ENCODE measurements around the gene GALT. TPM values are rescaled to one million over a fixed set of nuclear protein-coding genes. Genes with fewer than 3 reads are reported as not detected.

Gene GALT
- total RNA-seq, 4 donors from 2014 or later = 10.3 to 28.4 (median 14.1) TPM

GRCh38 chr9:34611251-34611810 is 35.1 kb upstream of the GALT start:
- H3K27ac ChIP-seq = peak overlapping the region; percentile 91 to 96 (median 94)
- H3K36me3 ChIP-seq = peaks cover 0 to 31% (median 0%) of the 10 kb centered on the region in 3 donors
- 56 to 67% methylated on average over 3 to 4 of the region's 10 CpGs for WGBS, 2 donors
- H3K4me3 ChIP-seq = peak overlapping the region; percentile 64 to 91 (median 79)
- H3K4me1 ChIP-seq = peaks cover 10 to 30% (median 23%) of the 10 kb centered on the region in 3 donors
- no peak for TF ChIP-seq POLR2A (IDR thresholded peaks at IDR 0.05)
- TF ChIP-seq, protein P1, sequence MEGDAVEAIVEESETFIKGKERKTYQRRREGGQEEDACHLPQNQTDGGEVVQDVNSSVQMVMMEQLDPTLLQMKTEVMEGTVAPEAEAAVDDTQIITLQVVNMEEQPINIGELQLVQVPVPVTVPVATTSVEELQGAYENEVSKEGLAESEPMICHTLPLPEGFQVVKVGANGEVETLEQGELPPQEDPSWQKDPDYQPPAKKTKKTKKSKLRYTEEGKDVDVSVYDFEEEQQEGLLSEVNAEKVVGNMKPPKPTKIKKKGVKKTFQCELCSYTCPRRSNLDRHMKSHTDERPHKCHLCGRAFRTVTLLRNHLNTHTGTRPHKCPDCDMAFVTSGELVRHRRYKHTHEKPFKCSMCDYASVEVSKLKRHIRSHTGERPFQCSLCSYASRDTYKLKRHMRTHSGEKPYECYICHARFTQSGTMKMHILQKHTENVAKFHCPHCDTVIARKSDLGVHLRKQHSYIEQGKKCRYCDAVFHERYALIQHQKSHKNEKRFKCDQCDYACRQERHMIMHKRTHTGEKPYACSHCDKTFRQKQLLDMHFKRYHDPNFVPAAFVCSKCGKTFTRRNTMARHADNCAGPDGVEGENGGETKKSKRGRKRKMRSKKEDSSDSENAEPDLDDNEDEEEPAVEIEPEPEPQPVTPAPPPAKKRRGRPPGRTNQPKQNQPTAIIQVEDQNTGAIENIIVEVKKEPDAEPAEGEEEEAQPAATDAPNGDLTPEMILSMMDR (IDR thresholded peaks at IDR 0.05) = no peak
- H3K9me3 ChIP-seq = no peaks in the 10 kb centered on the region
- no peaks in the 10 kb centered on the region for H3K27me3 ChIP-seq
- no peak for DNase-seq
- intact Hi-C loops (cut with DNase I) = no loop called here

GRCh38 chr9:34611811-34612787 is 34.4 kb upstream of the GALT start, which contains the start of gene RPP25L:
TSS of gene RPP25L (minus strand) at chr9:34612097. CDS start at chr9:34611296, 801 bp downstream.
- 1 to 2% methylated on average over 6 to 7 of the region's 77 CpGs for WGBS, 2 donors
- peak; percentile 55 for DNase-seq
- Histone ChIP-seq H3K4me3 (peak within 1 kb of the TSS; percentile 64 to 91 (median 79)), H3K36me3 (peaks cover 0 to 39% (median 3%) of the 10 kb centered on the region in 3 donors), H3K27ac (peak within 1 kb of the TSS; percentile 91 to 96 (median 94)), H3K9me3 (no peaks in the 10 kb centered on the region), H3K4me1 (peaks cover 10 to 30% (median 23%) of the 10 kb centered on the region in 3 donors), H3K27me3 (no peaks in the 10 kb centered on the region)
- TF ChIP-seq, protein P1 (IDR thresholded peaks at IDR 0.05) = no peak
- peak in 3 of 4 donors; percentile 26 to 89 (median 78) for TF ChIP-seq POLR2A (IDR thresholded peaks at IDR 0.05)
- intact Hi-C loops (cut with DNase I) = no loop called here

- DNase-seq = no peak
- no peak for TF ChIP-seq POLR2A (IDR thresholded peaks at IDR 0.05)
- TF ChIP-seq, protein P1 (IDR thresholded peaks at IDR 0.05) = peak; percentile 75 to 91 (median 82)
- intact Hi-C loops (cut with DNase I) = no loop called here
- WGBS, 2 donors = 1% methylated on average over 15 of the region's 15 CpGs
- H3K27me3 ChIP-seq = no peaks in the 10 kb centered on the region
- peaks cover 10 to 30% (median 23%) of the 10 kb centered on the region in 3 donors for H3K4me1 ChIP-seq
- peak overlapping the region; percentile 91 to 96 (median 94) for H3K27ac ChIP-seq
- no peaks in the 10 kb centered on the region for H3K9me3 ChIP-seq
- H3K4me3 ChIP-seq = peak overlapping the region; percentile 64 to 91 (median 79)
- peaks cover 0 to 47% (median 3%) of the 10 kb centered on the region in 3 donors for H3K36me3 ChIP-seq
These were observed 33.6 kb upstream of the GALT start for GRCh38 chr9:34612788-34613390.

GRCh38 chr9:34615132-34615531 is 31.3 kb upstream of the GALT start:
- Histone ChIP-seq H3K4me1 (peaks cover 21 to 41% (median 30%) of the 10 kb centered on the region in 3 donors), H3K27me3 (no peaks in the 10 kb centered on the region), H3K27ac (no peak overlapping the region), H3K9me3 (no peaks in the 10 kb centered on the region), H3K4me3 (no peak overlapping the region), H3K36me3 (peaks cover 0 to 58% (median 3%) of the 10 kb centered on the region in 3 donors)
- WGBS, 2 donors = 94% methylated on average over 2 of the region's 2 CpGs; no CpG with 5 or more reads in 1 of the 2 donors
- no peak for DNase-seq
- no peak for TF ChIP-seq POLR2A (IDR thresholded peaks at IDR 0.05)
- TF ChIP-seq, protein P1 (IDR thresholded peaks at IDR 0.05) = no peak
- intact Hi-C loops (cut with DNase I) = no loop called here
